Activated T-cell treated with anti-CD3 and anti-CD28 coated beads, Interleukin-2, amount 50 U/mL, for 48 hours (primary cell): ENCODE data around the gene POSTN.
"Not testable (repeated sequence)": the region's sequence is repeated elsewhere in the genome, so short reads cannot be mapped to it uniquely, and the experiment has no call there.

Source experiments
- DNase-seq, 2 experiments: peaks; one replicate each; pipeline ENCODE4 v3.0.0-alpha.2; 2020

POSTN gene

GRCh38 chr13:37596805-37597204 lies 1.8 kb downstream of the POSTN start:
- DNase-seq: no peak

- no peak for DNase-seq
Observed at GRCh38 chr13:37595162-37595561, 3.4 kb downstream of the POSTN start.

DNA sequence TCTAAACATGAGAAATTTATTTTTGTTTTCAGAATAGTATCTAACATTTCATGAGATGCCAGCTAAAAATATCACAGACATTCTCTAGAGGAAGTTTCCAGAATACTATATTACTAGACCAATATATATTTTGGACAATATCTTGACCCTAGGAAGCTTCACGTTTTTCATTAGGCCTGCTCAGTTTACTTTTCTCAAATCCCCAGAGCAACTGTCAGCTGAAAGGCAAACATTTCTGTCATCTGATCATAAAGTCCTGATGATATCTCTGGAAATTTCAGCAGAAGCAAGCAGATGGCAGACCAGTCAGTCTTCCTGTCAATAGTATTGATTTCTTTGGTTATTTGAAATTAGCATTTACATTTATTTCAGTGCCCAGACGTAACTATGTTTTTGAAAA lies 4.0 kb downstream of the POSTN start:
- no peak for DNase-seq

DNA sequence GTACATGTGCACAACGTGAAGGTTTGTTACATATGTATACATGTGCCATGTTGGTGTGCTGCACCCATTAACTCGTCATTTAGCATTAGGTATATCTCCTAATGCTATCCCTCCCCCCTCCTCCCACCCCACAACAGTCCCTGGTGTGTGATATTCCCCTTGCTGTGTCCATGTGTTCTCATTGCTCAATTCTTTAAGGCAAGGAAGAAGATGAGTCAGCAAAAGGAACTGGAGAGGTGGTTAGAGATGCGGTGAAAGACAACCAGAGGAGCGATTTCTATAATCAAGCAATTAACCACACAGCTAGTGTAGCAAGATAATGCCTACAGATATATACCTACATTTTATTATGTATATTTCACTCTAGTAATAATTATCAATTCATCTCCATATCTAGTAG lies 9.2 kb downstream of the POSTN start:
- not testable (repeated sequence) for DNase-seq

DNA sequence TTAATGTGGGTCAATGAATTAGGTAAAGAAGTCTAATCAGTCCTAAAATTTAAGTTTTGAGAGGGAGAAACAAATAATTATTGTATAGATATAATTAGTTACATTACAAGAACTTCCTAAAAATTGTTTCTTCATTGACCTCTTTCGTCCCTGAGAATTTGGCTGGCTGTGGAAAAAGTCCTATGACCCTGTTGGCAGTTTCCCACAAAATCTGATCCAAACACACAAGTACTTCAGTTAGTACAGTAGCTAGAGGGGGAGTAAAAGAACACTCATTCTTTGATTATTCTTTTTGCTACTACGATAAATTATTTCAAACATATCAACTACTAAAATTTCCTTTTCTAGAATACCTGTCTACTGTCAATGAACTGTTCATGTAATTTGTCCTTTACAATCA lies 11.3 kb downstream of the POSTN start:
- DNase-seq: no peak

GRCh38 chr13:37586164-37586563 lies 12.4 kb downstream of the POSTN start:
- no peak for DNase-seq

- DNase-seq: no peak
Observed at GRCh38 chr13:37585541-37585940, 13.0 kb downstream of the POSTN start.

DNA sequence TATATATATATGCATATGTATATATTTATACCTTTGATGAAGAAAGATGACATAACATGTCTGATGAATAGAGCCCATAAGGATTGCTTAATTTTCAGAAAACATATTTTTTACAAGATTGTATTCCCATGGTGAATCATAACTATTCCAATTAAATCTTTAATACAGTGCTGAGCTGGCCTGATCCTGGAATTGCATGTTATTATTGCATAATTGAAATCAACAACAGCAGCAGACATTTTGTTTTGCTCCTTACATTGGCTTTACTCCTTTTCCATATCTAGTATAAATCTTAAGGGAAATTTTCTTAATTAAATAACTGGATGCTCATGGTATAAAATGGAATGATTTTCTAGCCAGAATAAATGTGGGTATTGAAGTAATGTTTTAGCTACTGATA lies 22.0 kb downstream of the POSTN start:
- no peak for DNase-seq

GRCh38 chr13:37565425-37565824 lies 33.1 kb downstream of the POSTN start:
- DNase-seq: no peak

- no peak for DNase-seq
Observed at GRCh38 chr13:37561031-37561430, 37.5 kb downstream of the POSTN start.

GRCh38 chr13:37560526-37560925 lies 38.0 kb downstream of the POSTN start:
- no peak for DNase-seq

DNA sequence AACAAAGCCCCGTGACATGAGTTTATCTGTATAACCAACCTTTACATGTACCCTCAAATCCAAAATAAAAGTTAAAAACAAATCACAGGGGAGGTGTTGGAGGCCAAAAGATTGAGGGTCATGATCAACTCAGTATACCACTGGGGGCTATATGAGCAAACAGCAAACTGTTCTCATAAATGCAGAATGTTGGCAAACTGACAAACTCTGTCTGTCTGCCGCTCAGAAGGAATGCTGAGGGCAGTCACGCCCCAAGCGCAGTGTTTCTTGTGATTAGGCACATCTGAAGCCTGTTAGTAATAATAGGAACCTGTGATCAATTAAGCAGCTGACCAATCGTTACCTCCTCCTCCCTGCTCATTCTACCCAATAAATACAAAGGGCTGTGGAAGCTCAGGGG lies 39.8 kb downstream of the POSTN start:
- DNase-seq: not testable (repeated sequence)

DNA sequence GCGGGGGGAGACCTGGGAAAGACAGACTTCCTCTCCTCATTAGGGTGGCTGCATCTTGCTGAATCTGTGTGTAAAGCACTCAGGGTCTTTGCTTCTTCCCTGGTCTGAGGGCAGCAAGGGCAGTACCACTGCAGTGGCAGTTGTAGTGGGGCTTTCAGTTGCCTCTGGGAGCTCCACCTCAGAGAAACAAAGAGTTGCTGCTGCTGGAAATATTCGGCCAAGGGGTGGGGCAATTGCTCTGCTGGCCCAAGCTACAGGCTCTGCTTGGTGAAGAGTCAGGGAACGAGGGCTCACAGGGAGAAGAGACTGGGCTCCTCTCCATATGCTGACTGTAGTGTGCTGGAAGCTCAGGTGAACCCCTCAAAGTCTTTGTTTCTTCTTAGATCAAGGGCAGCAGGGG lies 52.5 kb downstream of the POSTN start:
- DNase-seq: no peak

DNA sequence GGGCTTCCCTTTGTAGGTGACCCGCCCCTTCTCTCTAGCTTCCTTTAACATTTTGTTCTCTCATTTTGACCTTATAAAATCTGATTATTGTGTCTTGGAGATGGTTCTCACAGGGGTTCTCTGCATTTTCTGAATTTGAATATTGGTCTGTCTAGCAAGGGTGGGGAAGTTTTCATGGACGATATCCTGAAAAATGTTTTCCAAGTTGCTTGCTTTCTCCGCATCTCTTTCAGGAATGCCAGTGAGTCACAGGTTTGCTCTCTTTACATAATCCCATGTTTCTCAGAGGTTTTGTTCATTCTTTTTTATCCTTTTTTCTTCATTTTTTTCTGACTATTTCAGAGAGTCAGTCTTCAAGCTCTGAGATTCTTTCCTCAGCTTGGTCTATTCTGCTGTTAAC lies 53.6 kb downstream of the POSTN start:
- DNase-seq: no peak

DNA sequence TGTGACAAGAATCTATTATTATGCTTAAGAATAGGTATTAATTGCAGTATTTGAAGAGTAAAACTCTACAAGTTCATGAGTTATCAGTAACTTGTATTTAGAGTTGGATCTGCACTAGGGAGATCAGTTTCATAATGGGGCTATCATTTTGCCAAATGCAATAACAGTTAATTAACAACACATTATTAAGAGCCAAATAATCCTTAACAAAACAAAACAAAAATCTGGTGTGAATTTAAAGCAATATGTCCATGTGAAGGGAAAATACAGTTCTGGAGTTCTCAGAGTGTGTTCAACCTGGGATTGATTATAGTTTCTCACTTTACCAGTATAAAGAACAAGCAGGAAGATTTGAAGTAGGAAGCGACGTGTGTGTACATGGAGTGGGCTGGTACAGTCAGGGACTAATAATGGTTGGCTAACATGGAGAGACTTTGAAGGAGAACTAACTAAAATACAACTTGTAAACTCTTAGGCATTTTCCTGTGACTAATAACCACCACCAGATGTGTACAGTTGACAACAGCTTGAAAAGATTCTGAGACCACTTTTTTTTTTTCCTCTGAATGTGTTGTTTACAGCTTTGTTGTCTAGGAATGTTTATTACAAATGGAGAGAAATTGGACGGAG lies 58.5 kb downstream of the POSTN start:
- no peak for DNase-seq

DNA sequence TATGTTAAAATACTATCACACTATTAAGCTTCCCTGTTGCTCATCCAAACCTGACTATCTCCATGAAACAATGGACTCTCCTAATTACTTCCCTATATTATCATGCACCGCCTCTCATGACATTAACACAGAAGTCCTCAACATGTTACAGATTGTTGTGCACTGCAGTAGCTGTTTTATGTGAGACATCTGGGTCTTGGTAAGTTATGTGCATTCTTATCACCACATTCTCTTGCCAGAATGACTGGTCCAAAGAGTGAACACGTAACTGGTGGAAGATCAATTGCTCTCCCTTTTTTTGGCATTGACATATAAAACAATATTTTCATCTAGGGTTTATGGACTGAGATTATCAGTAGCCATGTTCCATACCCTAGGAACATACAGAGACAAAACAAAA lies 59.4 kb downstream of the POSTN start:
- no peak for DNase-seq

- no peak for DNase-seq
Observed at GRCh38 chr13:37535501-37535900, 63.1 kb downstream of the POSTN start.

DNA sequence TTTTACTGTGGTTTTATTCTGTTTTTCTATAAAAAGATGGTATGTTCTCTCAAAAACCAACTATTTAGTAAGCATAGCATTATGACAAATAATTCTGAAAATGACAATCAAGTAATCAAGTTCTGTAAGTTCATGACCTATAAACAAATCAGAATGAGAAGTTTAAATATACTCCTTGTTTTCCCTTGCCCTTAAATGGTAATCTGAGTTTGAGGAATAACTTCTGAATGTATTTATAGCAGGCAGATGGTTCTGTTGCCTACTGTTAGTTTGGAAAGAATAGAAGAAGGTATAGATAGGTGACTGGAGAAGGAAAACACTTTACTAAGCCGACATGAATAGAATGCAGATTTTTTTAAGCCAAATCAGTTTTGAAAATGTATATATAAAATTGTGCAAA lies 63.9 kb downstream of the POSTN start:
- no peak for DNase-seq

DNA sequence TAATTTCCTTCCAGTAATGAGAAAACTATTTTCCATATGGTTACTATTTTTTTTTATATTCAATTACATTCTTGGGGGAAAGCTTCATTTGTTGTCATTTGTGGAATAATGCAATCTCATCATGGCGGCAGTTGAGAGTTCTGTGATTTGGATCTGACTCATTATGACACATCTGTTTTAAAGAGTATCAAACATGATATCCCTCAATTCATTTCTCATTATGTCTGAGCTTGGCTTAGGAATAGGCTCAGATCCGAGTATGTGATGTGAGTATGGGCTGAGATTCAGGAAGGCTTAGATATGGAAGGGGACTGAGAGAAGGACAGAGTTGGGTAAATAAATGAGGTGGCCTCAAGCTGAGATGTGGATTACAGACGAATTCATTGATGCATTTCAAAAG lies 64.4 kb downstream of the POSTN start:
- no peak for DNase-seq

- no peak for DNase-seq
Observed at GRCh38 chr13:37531049-37531448, 67.5 kb downstream of the POSTN start.

DNA sequence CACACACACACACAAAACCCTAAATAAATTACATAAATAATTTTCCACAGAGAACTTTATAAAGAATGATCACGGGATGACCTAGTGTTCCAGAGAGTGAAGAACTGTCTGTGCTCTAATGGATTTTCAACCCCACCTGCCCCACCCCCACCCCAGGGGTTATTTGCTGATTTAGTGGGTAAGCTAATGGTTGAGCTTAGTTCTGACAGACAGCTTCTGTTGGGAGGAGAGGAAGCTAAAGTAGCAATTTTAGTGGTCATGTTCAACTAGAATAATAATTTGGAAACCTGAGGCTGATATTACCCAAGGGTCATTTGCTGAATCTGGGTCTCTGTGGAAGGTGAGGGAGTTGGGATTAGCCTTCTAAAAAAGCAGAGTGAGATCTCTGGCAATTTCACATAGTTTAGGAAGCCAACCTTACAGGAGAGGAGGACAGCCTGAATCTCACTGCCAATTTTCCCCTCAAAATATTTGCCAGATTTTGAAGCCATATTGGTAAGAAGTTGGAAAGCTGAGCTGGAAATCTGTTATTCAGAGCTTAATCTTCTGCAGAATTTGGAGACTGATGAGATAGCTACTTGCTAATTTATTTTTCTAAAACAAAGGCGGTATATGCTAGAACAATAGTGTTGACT lies 68.7 kb downstream of the POSTN start:
- no peak for DNase-seq

DNA sequence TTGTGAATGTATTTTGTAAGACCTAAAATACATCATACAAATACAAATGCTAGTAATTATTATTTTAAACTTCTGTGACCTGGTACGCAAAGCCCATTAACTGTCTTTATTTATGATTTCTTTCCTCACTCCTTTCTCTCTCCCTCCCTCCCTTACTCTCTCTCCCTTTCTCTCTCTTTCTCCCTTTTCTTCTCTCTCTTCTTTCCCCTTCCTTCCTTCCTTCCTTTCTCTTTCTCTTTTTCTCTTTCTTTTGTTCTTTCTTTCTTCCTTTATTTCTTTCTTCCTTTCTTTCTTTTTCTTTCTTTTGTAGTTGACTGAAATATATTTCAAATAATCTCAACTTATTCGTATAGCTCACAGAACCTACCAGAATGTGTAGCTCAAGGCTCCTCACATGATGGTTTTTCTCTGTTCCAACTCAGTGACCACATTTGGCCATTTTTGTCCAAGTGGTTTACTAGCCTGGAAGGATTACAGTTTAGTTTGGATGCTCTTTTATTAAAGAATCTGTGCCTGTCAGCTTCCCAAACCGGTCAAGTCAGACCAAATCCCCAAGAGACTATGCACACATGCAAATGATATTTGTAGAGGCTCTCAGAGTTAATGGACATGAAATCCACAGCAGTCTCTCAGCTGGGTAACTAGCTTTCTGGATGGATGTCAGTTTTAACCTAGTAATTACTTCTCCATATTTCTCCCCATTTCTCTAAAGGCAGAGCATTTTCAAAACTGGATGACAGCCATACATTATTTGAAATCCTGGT lies 71.7 kb downstream of the POSTN start:
- DNase-seq: no peak

DNA sequence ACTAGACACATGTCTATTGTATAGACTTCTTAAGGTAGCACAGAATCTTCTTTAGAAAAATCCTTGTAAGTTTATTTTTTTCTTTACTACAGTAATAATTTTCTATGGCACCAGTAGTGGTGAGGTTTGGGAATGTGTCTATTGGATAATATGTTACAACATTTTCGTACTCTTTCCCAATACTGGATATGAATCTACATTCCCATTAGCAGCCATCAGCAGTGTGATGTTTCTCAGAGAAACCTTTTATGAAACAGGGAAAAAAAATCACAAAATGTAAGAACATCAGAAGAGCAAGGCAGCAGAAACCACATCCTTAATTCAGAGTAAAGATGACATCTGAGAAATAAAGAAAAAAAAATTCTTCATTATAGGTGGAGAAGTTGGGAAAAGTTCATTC lies 83.3 kb downstream of the POSTN start:
- DNase-seq: no peak
